IMR-90 (cell line): ENCODE data around the gene CAB39. TPM values are rescaled to one million over a fixed set of nuclear protein-coding genes. Genes with fewer than 3 reads are reported as not detected.

ENCODE experiments used
- ATAC-seq: fragments of 200-7000 bp; cut with Tn5 transposase; 2 replicates; pipeline ENCODE4 v1.9.1; 2020; ENCODE audit warnings: low read depth, mild to moderate bottlenecking, moderate library complexity
- BruUV-seq: library from RNA; stranded (reverse); fragments of 400-500 nt; replicated peaks from 2 replicates; lab custom pipeline; 2021; lab: Mats Ljungman, UMichigan
- CTCF ChIA-PET: fragments of 300-600 bp; formaldehyde crosslinking; extraction: SDS; loops from one replicate; lab custom pipeline; 2021; ENCODE audit warnings: antibody characterized with exemption; lab: Yijun Ruan, JAX
- POLR2A ChIA-PET: fragments of 300-600 bp; sonication (Branson Sonifier 250); formaldehyde crosslinking; loops from one replicate; lab custom pipeline; 2022; ENCODE audit warnings: antibody characterized with exemption; ENCODE audit not compliant: unreplicated experiment; lab: Charles Lee
- DNase-seq: peaks from one replicate; pipeline ENCODE4 v3.0.0; 2013
- H2AFZ ChIP-seq: replicated peaks from 2 replicates; pipeline ENCODE3; 2013; ENCODE audit warnings: low read length, mild to moderate bottlenecking; ENCODE audit not compliant: poor library complexity
- H2AK5ac ChIP-seq: 2 replicates; pipeline ENCODE4 v1.6.1; 2013; ENCODE audit warnings: low read depth, low read length, inconsistent platforms
- H2AK9ac ChIP-seq: replicated peaks from 2 replicates; pipeline ENCODE3; 2013; ENCODE audit warnings: mild to moderate bottlenecking, low read depth, low read length, moderate library complexity; ENCODE audit not compliant: poor library complexity
- H2BK120ac ChIP-seq: 2 replicates; pipeline ENCODE4 v1.6.1; 2013; ENCODE audit warnings: low read depth, low read length, inconsistent platforms
- H2BK15ac ChIP-seq: 3 replicates; pipeline ENCODE4 v1.6.1; 2013; ENCODE audit warnings: low read depth, low read length, inconsistent platforms
- H2BK20ac ChIP-seq: 2 replicates; pipeline ENCODE4 v1.6.1; 2013; ENCODE audit warnings: low read depth, mild to moderate bottlenecking, inconsistent platforms, low read length, moderate library complexity
- H2BK5ac ChIP-seq: 2 replicates; pipeline ENCODE4 v1.6.1; 2013; ENCODE audit warnings: mild to moderate bottlenecking, low read depth, low read length, inconsistent platforms; ENCODE audit not compliant: poor library complexity, severe bottlenecking
- H3K14ac ChIP-seq: replicated peaks from 2 replicates; pipeline ENCODE4 v1.6.1; 2013; ENCODE audit warnings: low read depth, low read length, inconsistent platforms
- H3K18ac ChIP-seq: 2 replicates; pipeline ENCODE4 v1.6.1; 2013; ENCODE audit warnings: low read depth, low read length, control low read depth
- H3K23ac ChIP-seq: 2 replicates; pipeline ENCODE4 v1.6.1; 2013; ENCODE audit warnings: low read depth, low read length, inconsistent platforms
- H3K27ac ChIP-seq: 2 replicates; pipeline ENCODE4 v1.5.1; 2013; ENCODE audit warnings: mild to moderate bottlenecking, control low read depth, low read length; ENCODE audit not compliant: insufficient read depth
- H3K27me3 ChIP-seq: 2 replicates; pipeline ENCODE4 v1.6.1; 2013; ENCODE audit warnings: low read length; ENCODE audit not compliant: control insufficient read depth, insufficient read depth
- H3K36me3 ChIP-seq: 2 replicates; pipeline ENCODE4 v1.6.1; 2013; ENCODE audit warnings: low read length, mixed read lengths; ENCODE audit not compliant: control insufficient read depth, insufficient read depth
- H3K4ac ChIP-seq: 2 replicates; pipeline ENCODE4 v1.6.1; 2013; ENCODE audit warnings: low read depth, low read length, inconsistent platforms
- H3K4me1 ChIP-seq: 2 replicates; pipeline ENCODE4 v1.6.1; 2013; ENCODE audit warnings: low read length, mixed read lengths; ENCODE audit not compliant: control insufficient read depth, insufficient read depth
- H3K4me2 ChIP-seq: 2 replicates; pipeline ENCODE4 v1.6.1; 2013; ENCODE audit warnings: low read depth, mild to moderate bottlenecking, control low read depth, low read length, moderate library complexity
- H3K4me3 ChIP-seq: 2 replicates; pipeline ENCODE4 v1.5.1; 2013; ENCODE audit warnings: low read depth, mild to moderate bottlenecking, control low read depth, low read length, moderate library complexity; ENCODE audit not compliant: insufficient read depth
- H3K56ac ChIP-seq: 2 replicates; pipeline ENCODE4 v1.6.1; 2013; ENCODE audit warnings: low read length, inconsistent platforms; ENCODE audit not compliant: insufficient read depth; ENCODE audit errors: extremely low read depth
- H3K79me1 ChIP-seq, 2 experiments: 2 replicates each; pipeline ENCODE4 v1.6.1; 2013; ENCODE audit warnings: low read length in 2 of 2, inconsistent platforms in 1 of 2, low read depth in 1 of 2
- H3K9ac ChIP-seq: 2 replicates; pipeline ENCODE4 v1.6.1; 2013; ENCODE audit warnings: low read depth, low read length, control low read depth
- H3K9me1 ChIP-seq: 2 replicates; pipeline ENCODE4 v1.6.1; 2013; ENCODE audit warnings: low read length, inconsistent platforms; ENCODE audit not compliant: insufficient read depth
- H3K9me3 ChIP-seq: 2 replicates; pipeline ENCODE4 v1.6.1; 2013; ENCODE audit warnings: low read length; ENCODE audit not compliant: control insufficient read depth, insufficient read depth
- H4K20me1 ChIP-seq: 2 replicates; pipeline ENCODE4 v1.6.1; 2013; ENCODE audit warnings: low read length, inconsistent platforms; ENCODE audit not compliant: insufficient read depth
- H4K5ac ChIP-seq: 2 replicates; pipeline ENCODE4 v1.6.1; 2013; ENCODE audit warnings: mild to moderate bottlenecking, low read depth, low read length, control low read depth
- H4K8ac ChIP-seq, 2 experiments: 2 replicates each; pipeline ENCODE4 v1.6.1; 2013; ENCODE audit warnings: low read depth in 2 of 2, low read length in 2 of 2, control low read depth in 1 of 2, inconsistent platforms in 1 of 2
- H4K91ac ChIP-seq: 2 replicates; pipeline ENCODE4 v1.6.1; 2013; ENCODE audit warnings: low read depth, low read length, inconsistent platforms; ENCODE audit not compliant: insufficient read depth
- CTCF ChIP-seq: conservative IDR thresholded peaks from 2 replicates; pipeline ENCODE4 v1.5.1; 2012; ENCODE audit warnings: mild to moderate bottlenecking, low read depth, low read length, improper control_type of control experiment
- ELK1 ChIP-seq: fragments of 150-350 bp; IDR thresholded peaks from 2 replicates; pipeline ENCODE4 v1.6.1; 2016; ENCODE audit warnings: low read depth, mild to moderate bottlenecking, low read length, moderate library complexity, borderline replicate concordance
- MAFK ChIP-seq: IDR thresholded peaks from 2 replicates; pipeline ENCODE4 v1.6.1; 2012; ENCODE audit warnings: low read depth, low read length, improper control_type of control experiment
- MXI1 ChIP-seq: IDR thresholded peaks from 2 replicates; pipeline ENCODE4 v1.6.1; 2012; ENCODE audit warnings: low read depth, mild to moderate bottlenecking, low read length, moderate library complexity, borderline replicate concordance
- NFE2L2 ChIP-seq: fragments of 150-350 bp; IDR thresholded peaks from 2 replicates; pipeline ENCODE4 v1.6.1; 2016; ENCODE audit warnings: low read depth, mild to moderate bottlenecking, low read length
- WGBS, 2 experiments: methylation state at CpG; one replicate each; pipeline versions ENCODE4 v1.1.5 to v1.1.7; 2013; ENCODE audit warnings: missing lambda C conversion rate in 2 of 2; ENCODE audit not compliant: insufficient read length in 1 of 2; ENCODE audit errors: extremely low coverage in 2 of 2; 5-methylcytosine and 5-hydroxymethylcytosine counted together
- dilution Hi-C: fragments of 300-500 bp; cut with HindIII; formaldehyde crosslinking; loops from one replicate; pipeline ENCODE4 v1.14.3; 2018; ENCODE audit warnings: low sequenced_read_pairs; ENCODE audit not compliant: unreplicated experiment
- in situ Hi-C: fragments of 300-500 bp; cut with MboI; formaldehyde crosslinking; loops from 3 replicates; pipeline ENCODE4 v1.14.3; 2019; ENCODE audit warnings: low sequenced_read_pairs, inconsistent platforms, mixed read lengths
- intact Hi-C: fragments of 100-400 bp; cut with micrococcal nuclease; formaldehyde crosslinking; loops from 2 replicates; pipeline ENCODE4 v1.10.0; 2022
- polyA plus RNA-seq, 3 experiments: library from polyadenylated mRNA; depleted of rRNA; stranded (reverse); fragments of >200 nt; gene quantifications; 2 replicates each; pipeline ENCODE4 v1.2.3, GENCODE V29; 2012; ENCODE audit warnings: low replicate concordance in 1 of 3
- total RNA-seq: library from RNA; depleted of rRNA; stranded (reverse); fragments of >200 nt; gene quantifications from 2 replicates; pipeline ENCODE4 v1.2.3, GENCODE V29; 2012

Gene CAB39
- total and polyA plus RNA-seq, 2 of the 4 experiments (the other 2 are of a cell fraction), result 38.2 to 71.7 TPM

- intact Hi-C loops, result loop anchor here (5.0 kb wide), 3 partner anchors 97 to 392 kb away; partner anchors contain the start of genes CAB39 and SP100
- Histone ChIP-seq H2BK20ac (no peak overlapping the region), H3K9me1 (peaks cover 7% of the 10 kb centered on the region), H3K4me2 (no peak overlapping the region), H2BK120ac (no peak overlapping the region), H4K20me1 (peaks cover 5% of the 10 kb centered on the region; the same call in 1 of the 2 replicates), H3K4ac (no peak overlapping the region), H3K36me3 (peaks cover 17% of the 10 kb centered on the region), H2AFZ (no peak overlapping the region), H3K79me1 (peaks cover 41 to 63% of the 10 kb centered on the region in 2 experiments), H3K56ac (no peak overlapping the region), H3K4me1 (peaks cover 6% of the 10 kb centered on the region), H4K91ac (no peak overlapping the region), H2BK15ac (no peak overlapping the region), H3K23ac (no peak overlapping the region), H3K14ac (no peak overlapping the region), H3K9ac (no peak overlapping the region), H3K9me3 (no peaks in the 10 kb centered on the region), H3K4me3 (no peak overlapping the region), H2AK5ac (no peak overlapping the region), H2BK5ac (no peak overlapping the region), H4K8ac (no peak overlapping the region), H3K27me3 (no peaks in the 10 kb centered on the region), H2AK9ac (no peak overlapping the region), H4K5ac (no peak overlapping the region), H3K18ac (no peak overlapping the region), H3K27ac (no peak overlapping the region)
- DNase-seq, result no peak
- ATAC-seq, result no peak
- ChIA-PET POLR2A (no interaction called here), CTCF (interaction anchor here (0.6 to 1.8 kb wide), 8 partner anchors 8 to 608 kb away, joined by 3 to 11 read pairs (median 3); no protein-coding TSS in a partner anchor)
- BruUV-seq, result no TSS peak
- WGBS, 2 experiments, result no CpG with 5 or more reads among the region's 8 CpGs
- TF ChIP-seq MAFK, result 0 out of 2 replicates have a peak, but pooled peaks have one; percentile 21
- peak; percentile 46; the same call in 1 of the 2 replicates for TF ChIP-seq NFE2L2
- peak; percentile 28; the same call in 1 of the 2 replicates for TF ChIP-seq CTCF
- no peak for TF ChIP-seq ELK1
- no peak for TF ChIP-seq MXI1
- in situ Hi-C loops, result loop anchor here (5.0 to 25.0 kb wide), 5 partner anchors 92 to 797 kb away; partner anchors contain the start of genes SP100 and SP110
- dilution Hi-C loops, result no loop called here
These were observed 97.1 kb downstream of the CAB39 start for GRCh38 chr2:230809677-230810251.
